HepG2 (cell line): ENCODE measurements around the gene MMP19. TPM values are rescaled to one million over a fixed set of nuclear protein-coding genes. Genes with fewer than 3 reads are reported as not detected.

Experiments
- ATF7 ChIP-seq, 2 experiments: fragments of 450-650 bp in 1 of 2; sonication (generic) in 1 of 2; formaldehyde crosslinking in 1 of 2; IDR thresholded peaks; 2 replicates each; pipeline versions ENCODE4 v1.4.0 to v1.6.1; 2016 to 2020; ENCODE audit warnings: antibody characterized with exemption in 1 of 2, mild to moderate bottlenecking in 1 of 2, missing genetic modification reagents in 1 of 2
- HNF1A ChIP-seq, 2 experiments: sonication (generic) in 1 of 2; formaldehyde crosslinking in 1 of 2; IDR thresholded peaks; 2 replicates each; pipeline versions ENCODE4 v1.4.0 to v1.6.1; 2016 to 2020; ENCODE audit warnings: borderline replicate concordance in 1 of 2, low read depth in 1 of 2, mild to moderate bottlenecking in 1 of 2, missing genetic modification reagents in 1 of 2
- HOMEZ ChIP-seq: IDR thresholded peaks from 2 replicates; pipeline ENCODE4 v1.6.1; 2016; ENCODE audit warnings: low read depth
- KMT2B ChIP-seq: IDR thresholded peaks from 2 replicates; pipeline ENCODE4 v1.6.1; 2016; ENCODE audit warnings: missing genetic modification reagents, missing compliant biosample characterization
- PBX2 ChIP-seq: IDR thresholded peaks from 2 replicates; pipeline ENCODE4 v1.6.1; 2016; ENCODE audit warnings: control low read depth
- PITX1 ChIP-seq: sonication (generic); formaldehyde crosslinking; IDR thresholded peaks from 2 replicates; pipeline ENCODE4 v1.5.1; 2020; ENCODE audit warnings: mild to moderate bottlenecking, missing genetic modification reagents
- POLR2G ChIP-seq: fragments of 200-400 bp; formaldehyde crosslinking; IDR thresholded peaks from 2 replicates; pipeline ENCODE4 v1.6.1; 2018; ENCODE audit warnings: mild to moderate bottlenecking, low read depth, low read length, moderate library complexity
- SP5 ChIP-seq: IDR thresholded peaks from 2 replicates; pipeline ENCODE4 v1.6.1; 2016; ENCODE audit warnings: low read depth, borderline replicate concordance
- TERF1 ChIP-seq: sonication (generic); formaldehyde crosslinking; IDR thresholded peaks from 2 replicates; pipeline ENCODE4 v1.8.0; 2022; ENCODE audit warnings: mild to moderate bottlenecking, missing genetic modification reagents, moderate library complexity
- TP53 ChIP-seq: sonication (generic); formaldehyde crosslinking; conservative IDR thresholded peaks from 2 replicates; pipeline ENCODE4 v1.4.0; 2020; ENCODE audit warnings: missing genetic modification reagents
- ZNF687 ChIP-seq: sonication (generic); formaldehyde crosslinking; IDR thresholded peaks from 2 replicates; pipeline ENCODE4 v1.5.1; 2020; ENCODE audit warnings: mild to moderate bottlenecking, missing genetic modification reagents, moderate library complexity
- ZNF770 ChIP-seq: sonication (generic); formaldehyde crosslinking; IDR thresholded peaks from 2 replicates; pipeline ENCODE4 v1.5.0; 2020; ENCODE audit warnings: mild to moderate bottlenecking, missing genetic modification reagents
- polyA plus RNA-seq, 8 experiments: library from polyadenylated mRNA; depleted of rRNA in 3 of 8; stranded (reverse) in 7 of 8; unstranded in 1 of 8; fragments of >200 nt; fragmentation: Illumina TruSeq in 4 of 8; extraction: Trizol in 4 of 8; gene quantifications; 2 replicates each; pipeline versions ENCODE4 v1.2.1 to v1.2.3, GENCODE V29; 2011 to 2016; ENCODE audit warnings: low read depth in 4 of 8, missing spikeins in 1 of 8, mixed read lengths in 1 of 8; ENCODE audit not compliant: insufficient read depth in 1 of 8
- total RNA-seq, 5 experiments: library from RNA; depleted of rRNA; stranded (reverse); fragments of >200 nt; fragmentation: Illumina TruSeq; extraction: Trizol; gene quantifications; 2 replicates each; pipeline ENCODE4 v1.2.3, GENCODE V29; 2016; ENCODE audit warnings: low read depth in 1 of 5

The MMP19 gene
- total and polyA plus RNA-seq, 2 of the 13 experiments (the other 11 are each of a cell fraction or from before 2014, with no cell fraction given) = 0.07 to 0.08 TPM

- TF ChIP-seq HOMEZ (CRISPR knock-in tag) (no peak), SP5 (CRISPR knock-in tag) (no peak), ZNF687 (CRISPR knock-in tag) (peak; percentile 29), ZNF770 (CRISPR knock-in tag) (no peak; the same call in 1 of the 2 replicates), TERF1 (CRISPR knock-in tag) (no peak), HNF1A (IDR thresholded peaks at IDR 0.05; ENCODE audit: low read depth) (no peak), HNF1A (CRISPR knock-in tag; IDR thresholded peaks at IDR 0.05; ENCODE audit: borderline replicate concordance) (no peak), ATF7 (IDR thresholded peaks at IDR 0.05) (no peak), ATF7 (CRISPR knock-in tag; IDR thresholded peaks at IDR 0.05) (no peak), POLR2G (no peak; the same call in 1 of the 2 replicates), PBX2 (no peak), KMT2B (CRISPR knock-in tag) (no peak), TP53 (CRISPR knock-in tag) (no peak; the same call in 1 of the 2 replicates), PITX1 (CRISPR knock-in tag) (no peak; the same call in 1 of the 2 replicates)
These were observed 12.7 kb downstream of the MMP19 start (continued) for GRCh38 chr12:55829967-55830600.
